ENCODE data around the gene TOP1. TPM values are rescaled to one million over a fixed set of nuclear protein-coding genes. Genes with fewer than 3 reads are reported as not detected.

The TOP1 gene
- total RNA-seq, 1 experiment from 2014 or later = 81.8 TPM

GRCh38 chr20:40991181-40991889 is 37.3 kb upstream of the TOP1 start:
- peaks cover 11% of the 10 kb centered on the region for H3K27me3 Mint-ChIP-seq (ENCODE audit: low read depth)

More at GRCh38 chr20:40991181-40991889, 37.3 kb upstream of the TOP1 start:
- no peaks in the 10 kb centered on the region for H3K9me3 Mint-ChIP-seq
- DNase-seq (ENCODE audit: low spot score) (no peak), ATAC-seq (no peak)
- H3K27ac Mint-ChIP-seq = no peak overlapping the region
- H3K4me3 Mint-ChIP-seq = no peak overlapping the region
- ChIA-PET POLR2A (interaction anchor here (0.7 to 1.0 kb wide), 2 partner anchors 30 to 103 kb away, joined by 3 to 6 read pairs; no protein-coding TSS in a partner anchor), CTCF (interaction anchor here (0.5 to 4.8 kb wide), 48 partner anchors 8 to 710 kb away, joined by 3 to 106 read pairs (median 6); partner anchors contain the start of genes LPIN3 and TOP1)
- H3K36me3 Mint-ChIP-seq = no peaks in the 10 kb centered on the region
- no peak for TF ChIP-seq ESRRA (CRISPR knock-in tag; IDR thresholded peaks at IDR 0.05; ENCODE audit: borderline replicate concordance)
- no peak for TF ChIP-seq CDX4 (CRISPR knock-in tag; IDR thresholded peaks at IDR 0.05; ENCODE audit: borderline replicate concordance)
- TF ChIP-seq ZBTB21 (CRISPR knock-in tag; IDR thresholded peaks at IDR 0.05; ENCODE audit: borderline replicate concordance) = no peak
- TF ChIP-seq ETV6 (CRISPR knock-in tag; IDR thresholded peaks at IDR 0.05) = no peak
- no peak for TF ChIP-seq MLX (CRISPR knock-in tag; IDR thresholded peaks at IDR 0.05)
- TF ChIP-seq E2F5 (CRISPR knock-in tag; IDR thresholded peaks at IDR 0.05) = no peak
- no peak for TF ChIP-seq RORB (CRISPR knock-in tag; IDR thresholded peaks at IDR 0.05)
- TF ChIP-seq CREB1 (CRISPR knock-in tag; IDR thresholded peaks at IDR 0.05) = no peak
- no peak for TF ChIP-seq ZNF219 (CRISPR knock-in tag; IDR thresholded peaks at IDR 0.05; ENCODE audit: borderline replicate concordance)
- no peak for TF ChIP-seq GABPB1 (CRISPR knock-in tag; IDR thresholded peaks at IDR 0.05)
- no peak for TF ChIP-seq ZNF423 (CRISPR knock-in tag; IDR thresholded peaks at IDR 0.05)
- TF ChIP-seq ZNF121 (CRISPR knock-in tag; IDR thresholded peaks at IDR 0.05) = no peak
- no peak for TF ChIP-seq SOX15 (CRISPR knock-in tag; IDR thresholded peaks at IDR 0.05)
- TF ChIP-seq AFF4 (CRISPR knock-in tag; IDR thresholded peaks at IDR 0.05; ENCODE audit: borderline replicate concordance) = no peak
- TF ChIP-seq CTCF (IDR thresholded peaks at IDR 0.05) = no peak
- TF ChIP-seq ZNF138 (CRISPR knock-in tag; conservative IDR thresholded peaks at IDR 0.05) = no peak
- H3K4me1 Mint-ChIP-seq = peaks cover 14% of the 10 kb centered on the region

Data from WTC11 (cell line).